CD14-positive monocyte (primary cell): ENCODE results near the gene CCDC188. TPM values are rescaled to one million over a fixed set of nuclear protein-coding genes. Genes with fewer than 3 reads are reported as not detected.

ENCODE experiments used
- DNase-seq, 3 donors: peaks; one replicate each; pipeline ENCODE4 v3.0.0-alpha.2; 2011 to 2022
- H2AFZ ChIP-seq: 2 replicates; pipeline ENCODE4 v1.6.0; 2012; ENCODE audit warnings: mild to moderate bottlenecking, low read depth, low read length, inconsistent platforms; ENCODE audit not compliant: insufficient read depth, poor library complexity, severe bottlenecking
- H3K27ac ChIP-seq, 2 donors: 1 replicate in 1 of 2; 2 replicates in 1 of 2; pipeline ENCODE4 v1.5.1; 2012 to 2013; ENCODE audit warnings: low read length in 2 of 2, control low read depth in 1 of 2, inconsistent platforms in 1 of 2, low read depth in 1 of 2, mild to moderate bottlenecking in 1 of 2
- H3K27me3 ChIP-seq, 2 donors: one replicate each; pipeline versions ENCODE4 v1.6.0 to v1.6.1; 2011 to 2013; ENCODE audit warnings: low read length in 2 of 2; ENCODE audit not compliant: control insufficient read depth in 2 of 2, insufficient read depth in 2 of 2
- H3K36me3 ChIP-seq, 2 donors: replicated peaks in 1 of 2; 1 replicate in 1 of 2; 2 replicates in 1 of 2; pipeline versions ENCODE4 v1.5.1 to v1.6.1; 2012 to 2013; ENCODE audit warnings: low read length in 2 of 2, control low read depth in 1 of 2, inconsistent platforms in 1 of 2, mild to moderate bottlenecking in 1 of 2; ENCODE audit not compliant: insufficient read depth in 2 of 2, control insufficient read depth in 1 of 2
- H3K4me1 ChIP-seq, 2 donors: 1 replicate in 1 of 2; 2 replicates in 1 of 2; pipeline versions ENCODE4 v1.5.1 to v1.6.1; 2012 to 2013; ENCODE audit warnings: low read length in 2 of 2, control low read depth in 1 of 2, inconsistent platforms in 1 of 2, mild to moderate bottlenecking in 1 of 2, moderate library complexity in 1 of 2; ENCODE audit not compliant: insufficient read depth in 2 of 2, control insufficient read depth in 1 of 2
- H3K4me2 ChIP-seq: replicated peaks from 2 replicates; pipeline ENCODE3; 2012; ENCODE audit warnings: low read length, moderate library complexity, mild to moderate bottlenecking; ENCODE audit not compliant: poor library complexity, severe bottlenecking; ENCODE audit errors: extremely low read depth
- H3K4me3 ChIP-seq, 3 experiments: fragments of 200-600 bp in 1 of 3; sonication (generic) in 1 of 3; replicated peaks in 1 of 3; 1 replicate in 2 of 3; 2 replicates in 1 of 3; pipeline ENCODE4 v1.5.1; 2011 to 2013; ENCODE audit warnings: low read length in 3 of 3, mild to moderate bottlenecking in 3 of 3, control low read depth in 2 of 3, low read depth in 2 of 3, inconsistent platforms in 1 of 3, moderate library complexity in 1 of 3
- H3K79me2 ChIP-seq: 2 replicates; pipeline ENCODE4 v1.6.0; 2012; ENCODE audit warnings: mild to moderate bottlenecking, control low read depth, inconsistent platforms, low read length, moderate library complexity; ENCODE audit not compliant: insufficient read depth
- H3K9ac ChIP-seq: 2 replicates; pipeline ENCODE4 v1.6.0; 2017; ENCODE audit warnings: low read length, mild to moderate bottlenecking; ENCODE audit not compliant: insufficient read depth, poor library complexity, severe bottlenecking
- H3K9me3 ChIP-seq, 2 donors: replicated peaks in 1 of 2; 1 replicate in 1 of 2; 2 replicates in 1 of 2; pipeline versions ENCODE4 v1.5.1 to v1.6.1; 2012 to 2013; ENCODE audit warnings: low read length in 2 of 2, control low read depth in 1 of 2; ENCODE audit not compliant: control insufficient read depth in 1 of 2, insufficient read depth in 1 of 2
- H4K20me1 ChIP-seq: 2 replicates; pipeline ENCODE4 v1.6.0; 2012; ENCODE audit warnings: mild to moderate bottlenecking, low read length, control low read depth, moderate library complexity; ENCODE audit not compliant: insufficient read depth
- H3K27ac Mint-ChIP-seq, 7 donors: one replicate each; pipeline ENCODE4 v1.8.0; 2020; ENCODE audit warnings: mild to moderate bottlenecking in 7 of 7, mixed read lengths in 7 of 7, moderate library complexity in 6 of 7, inconsistent platforms in 2 of 7
- H3K27me3 Mint-ChIP-seq, 3 donors: one replicate each; pipeline ENCODE4 v1.8.0; 2021 to 2022; ENCODE audit warnings: low read depth in 3 of 3, mild to moderate bottlenecking in 3 of 3, mixed read lengths in 3 of 3, moderate library complexity in 3 of 3, inconsistent platforms in 1 of 3
- H3K36me3 Mint-ChIP-seq, 2 donors: one replicate each; pipeline ENCODE4 v1.8.0; 2020; ENCODE audit warnings: mixed read lengths in 2 of 2, inconsistent platforms in 1 of 2, mild to moderate bottlenecking in 1 of 2
- H3K4me1 Mint-ChIP-seq: one replicate; pipeline ENCODE4 v1.8.0; 2020; ENCODE audit warnings: mild to moderate bottlenecking, mixed read lengths
- H3K4me3 Mint-ChIP-seq, 2 donors: one replicate each; pipeline ENCODE4 v1.8.0; 2020; ENCODE audit warnings: mild to moderate bottlenecking in 2 of 2, mixed read lengths in 2 of 2, moderate library complexity in 1 of 2
- H3K9me3 Mint-ChIP-seq, 7 donors: one replicate each; pipeline ENCODE4 v1.8.0; 2020 to 2022; ENCODE audit warnings: mixed read lengths in 7 of 7, mild to moderate bottlenecking in 6 of 7, moderate library complexity in 6 of 7, inconsistent platforms in 2 of 7
- WGBS: methylation state at CpG from one replicate; pipeline ENCODE4 v1.1.5; 2013; ENCODE audit warnings: missing lambda C conversion rate; ENCODE audit not compliant: insufficient coverage; 5-methylcytosine and 5-hydroxymethylcytosine counted together
- intact Hi-C, 2 donors: fragments of 100-400 bp; cut with micrococcal nuclease; formaldehyde crosslinking; loops; one replicate each; pipeline versions ENCODE4 v1.15.0 to v1.15.1; 2023
- polyA plus RNA-seq, 3 donors: library from polyadenylated mRNA; depleted of rRNA in 1 of 3; unstranded in 2 of 3; stranded (reverse) in 1 of 3; fragments of 300-500 nt in 2 of 3; fragments of >200 nt in 1 of 3; fragmentation: Illumina TruSeq in 2 of 3; gene quantifications; 1 replicate in 2 of 3; 2 replicates in 1 of 3; pipeline ENCODE4 v1.2.3, GENCODE V29; 2012 to 2021
- TF ChIP-seq, protein P1 (sequence below): fragments of 200-600 bp; IDR thresholded peaks from one replicate; pipeline ENCODE4 v1.8.0; 2022; ENCODE audit warnings: antibody characterized with exemption, mild to moderate bottlenecking

The CCDC188 gene
- polyA plus RNA-seq, 3 donors: 0.15 TPM; not detected in 2

- TF ChIP-seq, protein P1, sequence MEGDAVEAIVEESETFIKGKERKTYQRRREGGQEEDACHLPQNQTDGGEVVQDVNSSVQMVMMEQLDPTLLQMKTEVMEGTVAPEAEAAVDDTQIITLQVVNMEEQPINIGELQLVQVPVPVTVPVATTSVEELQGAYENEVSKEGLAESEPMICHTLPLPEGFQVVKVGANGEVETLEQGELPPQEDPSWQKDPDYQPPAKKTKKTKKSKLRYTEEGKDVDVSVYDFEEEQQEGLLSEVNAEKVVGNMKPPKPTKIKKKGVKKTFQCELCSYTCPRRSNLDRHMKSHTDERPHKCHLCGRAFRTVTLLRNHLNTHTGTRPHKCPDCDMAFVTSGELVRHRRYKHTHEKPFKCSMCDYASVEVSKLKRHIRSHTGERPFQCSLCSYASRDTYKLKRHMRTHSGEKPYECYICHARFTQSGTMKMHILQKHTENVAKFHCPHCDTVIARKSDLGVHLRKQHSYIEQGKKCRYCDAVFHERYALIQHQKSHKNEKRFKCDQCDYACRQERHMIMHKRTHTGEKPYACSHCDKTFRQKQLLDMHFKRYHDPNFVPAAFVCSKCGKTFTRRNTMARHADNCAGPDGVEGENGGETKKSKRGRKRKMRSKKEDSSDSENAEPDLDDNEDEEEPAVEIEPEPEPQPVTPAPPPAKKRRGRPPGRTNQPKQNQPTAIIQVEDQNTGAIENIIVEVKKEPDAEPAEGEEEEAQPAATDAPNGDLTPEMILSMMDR: no peak
These were observed 26.5 kb upstream of the CCDC188 start for GRCh38 chr22:20177217-20177911.

DNA sequence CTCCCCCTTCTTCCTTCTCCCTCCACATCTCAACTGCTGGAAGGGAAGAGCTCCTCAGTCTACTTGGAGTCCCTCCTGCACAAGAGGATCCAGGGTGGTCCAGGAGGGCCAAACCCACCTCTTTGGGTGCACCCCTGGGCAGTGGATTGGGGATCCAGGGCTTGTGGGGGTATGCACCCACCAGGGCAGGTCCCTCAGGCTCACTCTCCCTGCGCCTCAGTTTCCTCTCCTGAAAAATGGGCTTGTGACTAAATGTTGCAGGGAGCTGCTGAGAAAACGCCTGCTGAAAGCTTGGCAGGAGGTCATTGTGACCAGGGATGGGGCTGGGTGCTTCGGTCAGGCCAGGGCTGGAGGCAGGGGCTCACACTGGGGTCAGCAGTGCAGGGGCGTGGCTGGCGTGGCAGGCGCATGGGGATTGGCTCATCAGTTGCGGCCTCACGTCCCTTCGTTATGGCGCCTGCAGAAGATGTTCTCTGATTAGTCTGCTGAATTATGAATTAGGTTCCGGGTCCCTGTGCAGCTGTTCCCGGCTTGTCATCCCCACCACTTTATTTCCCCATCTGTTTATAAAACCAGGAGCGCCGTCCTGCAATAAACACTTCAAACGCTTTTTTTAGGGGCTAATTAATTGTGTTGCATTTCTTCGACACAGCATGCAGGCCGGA lies 25.7 kb upstream of the CCDC188 start:
- H3K27ac ChIP-seq: no peak overlapping the region
- no peak overlapping the region for H3K4me3 Mint-ChIP-seq
- no peak overlapping the region for H3K27ac Mint-ChIP-seq
- no peaks in the 10 kb centered on the region for H3K9me3 ChIP-seq
- no peak overlapping the region for H3K9ac ChIP-seq
- H3K4me3 ChIP-seq: no peak overlapping the region
- no peaks in the 10 kb centered on the region for H3K9me3 Mint-ChIP-seq
- no peaks in the 10 kb centered on the region for H3K79me2 ChIP-seq
- peaks cover 1 to 2% (median 2%) of the 10 kb centered on the region in 3 donors for H3K27me3 Mint-ChIP-seq
- TF ChIP-seq, protein P1: no peak
- no peak overlapping the region for H3K4me2 ChIP-seq
- no peaks in the 10 kb centered on the region for H3K36me3 Mint-ChIP-seq
- no peaks in the 10 kb centered on the region for H4K20me1 ChIP-seq
- DNase-seq: no peak
- H3K36me3 ChIP-seq: no peaks in the 10 kb centered on the region
- no peaks in the 10 kb centered on the region for H3K27me3 ChIP-seq
- intact Hi-C loops: no loop called here
- no peak overlapping the region for H2AFZ ChIP-seq
- H3K4me1 Mint-ChIP-seq: no peaks in the 10 kb centered on the region
- 84% methylated on average over 11 of the region's 17 CpGs for WGBS
- H3K4me1 ChIP-seq: no peaks in the 10 kb centered on the region

More at GRCh38 chr22:20177217-20177911, 26.5 kb upstream of the CCDC188 start:
- intact Hi-C loops: no loop called here
- Histone ChIP-seq H3K4me2 (no peak overlapping the region), H3K27ac (no peak overlapping the region), H2AFZ (no peak overlapping the region), H3K36me3 (no peaks in the 10 kb centered on the region), H4K20me1 (no peaks in the 10 kb centered on the region), H3K4me3 (no peak overlapping the region), H3K9ac (no peak overlapping the region), H3K4me1 (no peaks in the 10 kb centered on the region), H3K79me2 (no peaks in the 10 kb centered on the region), H3K27me3 (no peaks in the 10 kb centered on the region), H3K9me3 (no peaks in the 10 kb centered on the region)
- H3K27ac Mint-ChIP-seq: no peak overlapping the region
- no peaks in the 10 kb centered on the region for H3K9me3 Mint-ChIP-seq
- no peaks in the 10 kb centered on the region for H3K36me3 Mint-ChIP-seq
- DNase-seq: no peak
- H3K4me3 Mint-ChIP-seq: no peak overlapping the region
- H3K4me1 Mint-ChIP-seq: no peaks in the 10 kb centered on the region
- 91% methylated on average over 18 of the region's 21 CpGs for whole genome bisulfite sequencing
- H3K27me3 Mint-ChIP-seq: peaks cover 1 to 2% (median 2%) of the 10 kb centered on the region in 3 donors
